H1 (cell line): ENCODE results near the gene RGS6. TPM values are rescaled to one million over a fixed set of nuclear protein-coding genes. Genes with fewer than 3 reads are reported as not detected.

Source experiments
- CTCF ChIA-PET: fragments of 300-600 bp; sonication (Branson Sonifier 250); formaldehyde crosslinking; loops from one replicate; lab custom pipeline; 2021; ENCODE audit not compliant: partially characterized antibody; lab: Charles Lee
- POLR2A ChIA-PET: fragments of 300-600 bp; sonication (Branson Sonifier 250); formaldehyde crosslinking; loops from one replicate; lab custom pipeline; 2021; ENCODE audit warnings: inconsistent platforms; ENCODE audit not compliant: partially characterized antibody; lab: Charles Lee
- DNase-seq, 2 experiments: peaks; one replicate each; pipeline versions ENCODE4 v3.0.0 to v3.0.0-alpha.2; 2010 to 2022; ENCODE audit warnings: low spot score in 2 of 2, low read depth in 1 of 2, mixed read lengths in 1 of 2
- FAIRE-seq: peaks from 2 replicates; lab custom pipeline; 2011; peaks lifted over from hg19 to GRCh38; lab: Jason Lieb, UNC
- H2AFZ ChIP-seq: 2 replicates; pipeline ENCODE4 v1.8.1; 2012; ENCODE audit warnings: low read length, inconsistent platforms
- H2AK5ac ChIP-seq: 2 replicates; pipeline ENCODE4 v1.6.1; 2013; ENCODE audit warnings: low read depth, low read length
- H2BK120ac ChIP-seq: replicated peaks from 2 replicates; pipeline ENCODE3; 2013; ENCODE audit warnings: low read depth, low read length, inconsistent platforms
- H2BK12ac ChIP-seq: 2 replicates; pipeline ENCODE4 v1.6.1; 2013; ENCODE audit warnings: low read depth, low read length
- H2BK15ac ChIP-seq: 2 replicates; pipeline ENCODE4 v1.6.1; 2013; ENCODE audit warnings: low read length
- H2BK20ac ChIP-seq: 2 replicates; pipeline ENCODE4 v1.6.1; 2013; ENCODE audit warnings: low read length
- H2BK5ac ChIP-seq: 2 replicates; pipeline ENCODE4 v1.6.1; 2013; ENCODE audit warnings: low read depth, low read length
- H3K14ac ChIP-seq: 2 replicates; pipeline ENCODE4 v1.6.1; 2013; ENCODE audit warnings: inconsistent platforms; ENCODE audit not compliant: insufficient read length
- H3K18ac ChIP-seq: 2 replicates; pipeline ENCODE4 v1.6.1; 2013; ENCODE audit warnings: low read length; ENCODE audit errors: extremely low read depth
- H3K23ac ChIP-seq: 2 replicates; pipeline ENCODE4 v1.6.1; 2013; ENCODE audit warnings: inconsistent platforms; ENCODE audit not compliant: insufficient read length
- H3K23me2 ChIP-seq: 2 replicates; pipeline ENCODE4 v1.6.1; 2013; ENCODE audit warnings: low read depth, low read length
- H3K27ac ChIP-seq: 2 replicates; pipeline ENCODE4 v1.6.1; 2011; ENCODE audit warnings: low read depth, low read length, inconsistent platforms
- H3K27me3 ChIP-seq, 4 experiments: replicated peaks in 1 of 4; 1 replicate in 1 of 4; 2 replicates in 3 of 4; pipeline versions ENCODE4 v1.6.1 to v1.8.1; 2011 to 2013; ENCODE audit warnings: low read length in 3 of 4, mild to moderate bottlenecking in 3 of 4, inconsistent platforms in 2 of 4, mixed read lengths in 2 of 4, moderate library complexity in 1 of 4; ENCODE audit not compliant: control insufficient read depth in 3 of 4, insufficient read depth in 3 of 4; ENCODE audit errors: extremely low read depth in 1 of 4
- H3K36me3 ChIP-seq, 4 experiments: 2 replicates each; pipeline versions ENCODE4 v1.6.1 to v1.8.1; 2011 to 2013; ENCODE audit warnings: mild to moderate bottlenecking in 4 of 4, low read length in 3 of 4, moderate library complexity in 2 of 4, control low read depth in 1 of 4, inconsistent platforms in 1 of 4; ENCODE audit not compliant: insufficient read depth in 4 of 4, control insufficient read depth in 2 of 4
- H3K4ac ChIP-seq: replicated peaks from 2 replicates; pipeline ENCODE3; 2013; ENCODE audit warnings: low read length, low read depth, mixed read lengths, inconsistent platforms; ENCODE audit not compliant: insufficient read length
- H3K4me1 ChIP-seq, 4 experiments: replicated peaks in 1 of 4; 1 replicate in 1 of 4; 2 replicates in 3 of 4; pipeline versions ENCODE4 v1.6.1 to v1.8.1; 2011 to 2013; ENCODE audit warnings: low read length in 3 of 4, inconsistent platforms in 2 of 4, mixed read lengths in 1 of 4; ENCODE audit not compliant: insufficient read depth in 4 of 4, control insufficient read depth in 3 of 4
- H3K4me2 ChIP-seq, 2 experiments: 2 replicates each; pipeline versions ENCODE4 v1.6.1 to v1.8.1; 2011 to 2013; ENCODE audit warnings: low read depth in 2 of 2, low read length in 2 of 2, control low read depth in 1 of 2, inconsistent platforms in 1 of 2, mild to moderate bottlenecking in 1 of 2; ENCODE audit not compliant: insufficient read depth in 1 of 2
- H3K4me3 ChIP-seq, 4 experiments: fragments of 200-600, 300-600 bp in 1 of 4; sonication (generic), shearing (Covaris generic), sonication (Bioruptor Twin) in 1 of 4; 2 replicates each; pipeline versions ENCODE4 v1.5.1 to v1.8.1; 2011 to 2016; ENCODE audit warnings: low read length in 4 of 4, low read depth in 3 of 4, control low read depth in 2 of 4, inconsistent platforms in 2 of 4, mild to moderate bottlenecking in 2 of 4, mixed read lengths in 1 of 4, moderate library complexity in 1 of 4; ENCODE audit not compliant: insufficient read depth in 2 of 4; ENCODE audit errors: extremely low read depth in 1 of 4
- H3K56ac ChIP-seq: replicated peaks from 2 replicates; pipeline ENCODE3; 2013; ENCODE audit warnings: low read depth, mild to moderate bottlenecking, mixed read lengths, low read length, inconsistent platforms; ENCODE audit not compliant: insufficient read length
- H3K79me1 ChIP-seq: 2 replicates; pipeline ENCODE4 v1.6.1; 2013; ENCODE audit warnings: low read depth, low read length, control low read depth
- H3K79me2 ChIP-seq, 2 experiments: 2 replicates each; pipeline versions ENCODE4 v1.6.1 to v1.8.1; 2012 to 2013; ENCODE audit warnings: low read length in 2 of 2, mild to moderate bottlenecking in 2 of 2, inconsistent platforms in 1 of 2; ENCODE audit not compliant: insufficient read depth in 2 of 2, control insufficient read depth in 1 of 2
- H3K9ac ChIP-seq, 4 experiments: replicated peaks in 1 of 4; 1 replicate in 1 of 4; 2 replicates in 3 of 4; pipeline versions ENCODE4 v1.6.1 to v1.8.1; 2011 to 2013; ENCODE audit warnings: low read depth in 3 of 4, low read length in 3 of 4, control low read depth in 2 of 4, mild to moderate bottlenecking in 2 of 4, moderate library complexity in 2 of 4, inconsistent platforms in 1 of 4; ENCODE audit errors: extremely low read depth in 1 of 4
- H3K9me3 ChIP-seq, 2 experiments: 2 replicates each; pipeline versions ENCODE4 v1.6.1 to v1.8.1; 2012 to 2013; ENCODE audit warnings: mild to moderate bottlenecking in 2 of 2, moderate library complexity in 2 of 2, control low read depth in 1 of 2, inconsistent platforms in 1 of 2, low read depth in 1 of 2, low read length in 1 of 2, mixed read lengths in 1 of 2; ENCODE audit not compliant: insufficient read depth in 2 of 2
- H4K20me1 ChIP-seq, 2 experiments: replicated peaks in 1 of 2; 2 replicates each; pipeline versions ENCODE3 to v1.8.1; 2011 to 2013; ENCODE audit warnings: inconsistent platforms in 2 of 2, low read length in 2 of 2, mild to moderate bottlenecking in 1 of 2; ENCODE audit not compliant: insufficient read depth in 2 of 2, control insufficient read depth in 1 of 2
- H4K5ac ChIP-seq: 2 replicates; pipeline ENCODE4 v1.6.1; 2013; ENCODE audit warnings: low read length, low read depth, mixed read lengths, inconsistent platforms; ENCODE audit not compliant: insufficient read length
- H4K8ac ChIP-seq: 2 replicates; pipeline ENCODE4 v1.8.0; 2013; ENCODE audit warnings: mild to moderate bottlenecking, moderate library complexity, low read length, inconsistent platforms; ENCODE audit not compliant: insufficient read depth; ENCODE audit errors: extremely low read depth
- H4K91ac ChIP-seq: replicated peaks from 2 replicates; pipeline ENCODE3; 2013; ENCODE audit warnings: low read length, mixed read lengths, inconsistent platforms; ENCODE audit not compliant: insufficient read length
- ASH2L ChIP-seq: fragments of 200-600, 300-600 bp; sonication (generic); IDR thresholded peaks from one replicate; pipeline ENCODE4 v1.7.1; 2017; ENCODE audit warnings: low read length
- ATF2 ChIP-seq: IDR thresholded peaks from 2 replicates; pipeline ENCODE4 v1.6.1; 2012; ENCODE audit warnings: low read length, inconsistent platforms
- BRCA1 ChIP-seq: IDR thresholded peaks from 2 replicates; pipeline ENCODE4 v1.6.1; 2012; ENCODE audit warnings: low read depth, low read length, improper control_type of control experiment
- CREB1 ChIP-seq: IDR thresholded peaks from 2 replicates; pipeline ENCODE4 v1.6.1; 2012; ENCODE audit warnings: inconsistent platforms
- CTCF ChIP-seq, 3 experiments: IDR thresholded peaks; 1 replicate in 2 of 3; 2 replicates in 1 of 3; pipeline versions ENCODE4 v1.5.1 to v1.6.1; 2011; ENCODE audit warnings: low read length in 3 of 3, mild to moderate bottlenecking in 3 of 3, inconsistent platforms in 2 of 3, low read depth in 1 of 3, moderate library complexity in 1 of 3; ENCODE audit not compliant: insufficient read depth in 1 of 3; ENCODE audit errors: control extremely low read depth in 1 of 3
- EP300 ChIP-seq, 2 experiments: IDR thresholded peaks; 1 replicate in 1 of 2; 2 replicates in 1 of 2; pipeline ENCODE4 v1.6.1; 2011 to 2012; ENCODE audit warnings: low read depth in 2 of 2, low read length in 2 of 2, mild to moderate bottlenecking in 2 of 2, borderline replicate concordance in 1 of 2, inconsistent platforms in 1 of 2, moderate library complexity in 1 of 2
- EZH2 ChIP-seq: fragments of 200-600 bp; sonication (generic); IDR thresholded peaks from 2 replicates; pipeline ENCODE4 v1.7.1; 2012; ENCODE audit warnings: low read depth, mild to moderate bottlenecking, moderate library complexity, low read length, inconsistent platforms; ENCODE audit not compliant: severe bottlenecking
- KDM4A ChIP-seq: IDR thresholded peaks from one replicate; pipeline ENCODE4 v1.7.1; 2012; ENCODE audit warnings: low read depth, mild to moderate bottlenecking, moderate library complexity, low read length, inconsistent platforms; ENCODE audit not compliant: severe bottlenecking
- SIN3A ChIP-seq, 2 experiments: IDR thresholded peaks in 1 of 2; conservative IDR thresholded peaks in 1 of 2; 2 replicates each; pipeline ENCODE4 v1.6.1; 2011 to 2012; ENCODE audit warnings: low read length in 2 of 2, improper control_type of control experiment in 1 of 2, low read depth in 1 of 2, mild to moderate bottlenecking in 1 of 2
- TAF1 ChIP-seq: IDR thresholded peaks from 2 replicates; pipeline ENCODE4 v1.6.1; 2011; ENCODE audit warnings: mild to moderate bottlenecking, low read depth, low read length
- WGBS, 2 experiments: shearing (Covaris generic) in 1 of 2; methylation state at CpG; one replicate each; pipeline versions ENCODE4 v1.1.6 to v1.1.7; 2013 to 2015; ENCODE audit warnings: low lambda C conversion rate in 2 of 2, mixed read lengths in 2 of 2, inconsistent platforms in 1 of 2, low coverage in 1 of 2, missing lambda C conversion rate in 1 of 2; ENCODE audit not compliant: insufficient replicate concordance in 2 of 2, insufficient coverage in 1 of 2, insufficient read length in 1 of 2; ENCODE audit errors: extremely low coverage in 1 of 2, missing lambda C conversion rate in 1 of 2; 5-methylcytosine and 5-hydroxymethylcytosine counted together
- polyA plus RNA-seq, 7 experiments: library from polyadenylated mRNA; depleted of rRNA in 3 of 7; stranded (reverse) in 5 of 7; unstranded in 2 of 7; fragments of >200 nt in 5 of 7; fragments of 200-250 nt in 2 of 7; gene quantifications; 1 replicate in 5 of 7; 2 replicates in 1 of 7; 4 replicates in 1 of 7; pipeline versions ENCODE4 v1.2.1 to v1.2.3, GENCODE V29; 2011 to 2013; ENCODE audit warnings: missing spikeins in 2 of 7, mixed read lengths in 2 of 7
- total RNA-seq: library from RNA; stranded (reverse); fragmentation: NEBNext Ultra II Directional; extraction: Animal tissue kit (Norgen Biotek cat#: 25700); gene quantifications from 2 replicates; pipeline ENCODE4 v1.2.1, GENCODE V29; 2021

The RGS6 gene
- total and polyA plus RNA-seq, 2 of the 8 experiments (the other 6 are each of a cell fraction or from before 2014, with no cell fraction given), result 0.26 to 1.1 TPM

GRCh38 chr14:72010474-72010873 lies 78.2 kb downstream of the RGS6 start:
- Histone ChIP-seq H3K14ac (no peak overlapping the region), H4K20me1 (no peaks in the 10 kb centered on the region), H3K23ac (no peak overlapping the region), H3K18ac (no peak overlapping the region), H3K27ac (no peak overlapping the region), H2AK5ac (no peak overlapping the region), H3K4ac (no peak overlapping the region), H3K9ac (no peak overlapping the region), H3K4me1 (no peaks in the 10 kb centered on the region), H3K56ac (no peak overlapping the region), H2BK120ac (no peak overlapping the region), H2BK15ac (no peak overlapping the region), H3K79me2 (no peaks in the 10 kb centered on the region), H4K5ac (no peak overlapping the region), H2BK20ac (no peak overlapping the region), H2BK5ac (no peak overlapping the region), H2AFZ (no peak overlapping the region), H3K4me3 (no peak overlapping the region), H3K4me2 (no peak overlapping the region), H3K36me3 (no peaks in the 10 kb centered on the region), H3K9me3 (no peaks in the 10 kb centered on the region), H3K27me3 (no peaks in the 10 kb centered on the region), H3K79me1 (no peaks in the 10 kb centered on the region), H4K8ac (no peak overlapping the region), H4K91ac (no peak overlapping the region), H3K23me2 (no peaks in the 10 kb centered on the region), H2BK12ac (no peak overlapping the region)
- no peak for DNase-seq
- WGBS, 2 experiments, result 91% methylated on average over 3 of the region's 3 CpGs; no CpG with 5 or more reads in 1 of the 2 experiments
- POLR2A ChIA-PET, result no interaction called here
- CTCF ChIA-PET, result interaction anchor here (3.5 kb wide), 1 partner anchor 14 kb away, joined by 10 read pairs; no protein-coding TSS in a partner anchor
- no peak for FAIRE-seq
- TF ChIP-seq CTCF (IDR thresholded peaks at IDR 0.05; ENCODE audit: control extremely low read depth in 1 of 3, insufficient read depth in 1 of 3, low read depth in 1 of 3, low read length in 3 of 3), result no peak
- TF ChIP-seq ASH2L, result no peak
- no peak for TF ChIP-seq TAF1
- no peak for TF ChIP-seq EP300 (IDR thresholded peaks at IDR 0.05; ENCODE audit: borderline replicate concordance in 1 of 2, low read depth in 2 of 2, low read length in 2 of 2)
- no peak for TF ChIP-seq EZH2
- TF ChIP-seq CREB1, result no peak
- TF ChIP-seq BRCA1, result no peak
- TF ChIP-seq KDM4A, result no peak
- no peak for TF ChIP-seq ATF2
- TF ChIP-seq SIN3A (conservative IDR thresholded peaks at IDR 0.05 in 1 of 2, IDR thresholded peaks at IDR 0.05 in 1 of 2; ENCODE audit: low read depth in 1 of 2, low read length in 2 of 2), result no peak
